Heart left ventricle (tissue), 13 donors: ENCODE data around the gene SZRD1.

Experiments used
- POLR2A ChIP-seq, 2 donors: fragments of 450-650 bp; IDR thresholded peaks; one replicate each; pipeline ENCODE4 v1.6.1; 2017; ENCODE audit warnings: antibody characterized with exemption in 2 of 2, mild to moderate bottlenecking in 2 of 2, moderate library complexity in 2 of 2
- TF ChIP-seq, protein P1 (sequence below), 12 donors: fragments of 200-600 bp; sonication (generic) in 4 of 12; IDR thresholded peaks; one replicate each; pipeline versions ENCODE4 v1.5.0 to v1.8.0; 2018 to 2022; ENCODE audit warnings: antibody characterized with exemption in 12 of 12, mild to moderate bottlenecking in 5 of 12
- donor health status: ischemic (EF 13 %, LVEDD 7.1; RV severe dilation, severe dysfunction).
- donor health status: DM: no; HTN: yes; CAD: no.
- donor health status: DM: no; HTN: no; CAD: no.
- donor health status: ischemic (EF 25% LVEDD 6.9; RV normal size, moderate dysfunction).
- donor health status: ischemic (EF 25% LVEDD 5.7; RV mildly dilated, moderate dysfunction).
- donor health status: ischemic (EF 35%, LVEDD 5.7; RV mildly dilated, moderate dysfunction).
- donor health status: nonischemic (EF 11% LVEDD 7.7; RV severe dilation, severe dysfunction).
- donor health status: DM: yes; HTN: yes; CAD: no.
- donor health status: PGD.
- donor health status: ischemic (EF 29% LVEDD 5.4; RV normal size, mild dysfunction).
- donor health status: nonischemic (EF 23%, LVEDD 6.1; RV moderate dilation, normal function).

DNA sequence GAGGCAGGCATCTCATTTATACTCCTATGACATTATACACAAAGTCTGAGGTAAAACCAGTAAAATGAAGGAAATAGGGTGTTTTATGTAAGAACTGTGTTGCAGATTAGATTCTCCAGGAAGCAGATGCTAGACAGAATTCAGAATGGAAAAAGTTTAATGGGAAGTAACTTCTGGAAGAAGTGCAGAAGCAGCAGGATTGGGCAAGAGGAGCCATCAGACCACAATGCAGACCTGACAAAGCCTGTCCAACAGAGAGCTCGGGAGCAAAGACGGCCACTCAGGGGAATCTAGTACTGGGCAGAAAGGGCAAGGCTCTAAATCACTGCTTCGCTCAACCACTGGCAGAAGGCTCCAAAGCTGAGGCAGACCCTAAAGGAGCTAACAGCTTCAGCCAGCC, 48.5 kb upstream of the SZRD1 start:
- TF ChIP-seq, protein P1, sequence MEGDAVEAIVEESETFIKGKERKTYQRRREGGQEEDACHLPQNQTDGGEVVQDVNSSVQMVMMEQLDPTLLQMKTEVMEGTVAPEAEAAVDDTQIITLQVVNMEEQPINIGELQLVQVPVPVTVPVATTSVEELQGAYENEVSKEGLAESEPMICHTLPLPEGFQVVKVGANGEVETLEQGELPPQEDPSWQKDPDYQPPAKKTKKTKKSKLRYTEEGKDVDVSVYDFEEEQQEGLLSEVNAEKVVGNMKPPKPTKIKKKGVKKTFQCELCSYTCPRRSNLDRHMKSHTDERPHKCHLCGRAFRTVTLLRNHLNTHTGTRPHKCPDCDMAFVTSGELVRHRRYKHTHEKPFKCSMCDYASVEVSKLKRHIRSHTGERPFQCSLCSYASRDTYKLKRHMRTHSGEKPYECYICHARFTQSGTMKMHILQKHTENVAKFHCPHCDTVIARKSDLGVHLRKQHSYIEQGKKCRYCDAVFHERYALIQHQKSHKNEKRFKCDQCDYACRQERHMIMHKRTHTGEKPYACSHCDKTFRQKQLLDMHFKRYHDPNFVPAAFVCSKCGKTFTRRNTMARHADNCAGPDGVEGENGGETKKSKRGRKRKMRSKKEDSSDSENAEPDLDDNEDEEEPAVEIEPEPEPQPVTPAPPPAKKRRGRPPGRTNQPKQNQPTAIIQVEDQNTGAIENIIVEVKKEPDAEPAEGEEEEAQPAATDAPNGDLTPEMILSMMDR (IDR thresholded peaks at IDR 0.05): no peak
- no peak for TF ChIP-seq POLR2A (IDR thresholded peaks at IDR 0.05)
